Tibial nerve (tissue), 4 donors: ENCODE data around the gene PFKFB3.

Experiments used
- EP300 ChIP-seq, 2 donors: sonication (generic); formaldehyde crosslinking; IDR thresholded peaks; one replicate each; pipeline ENCODE4 v1.6.1; 2017; ENCODE audit warnings: antibody characterized with exemption in 2 of 2, mild to moderate bottlenecking in 1 of 2
- POLR2A ChIP-seq, 2 donors: fragments of 450-650 bp; IDR thresholded peaks; one replicate each; pipeline ENCODE4 v1.6.1; 2017; ENCODE audit warnings: antibody characterized with exemption in 2 of 2, mild to moderate bottlenecking in 2 of 2, moderate library complexity in 2 of 2
- TF ChIP-seq, protein P1 (sequence below), 5 experiments: fragments of 200-600 bp in 3 of 5; fragments of 450-650 bp in 2 of 5; sonication (generic) in 3 of 5; IDR thresholded peaks; one replicate each; pipeline ENCODE4 v1.5.1; 2016 to 2019; ENCODE audit warnings: antibody characterized with exemption in 5 of 5, mild to moderate bottlenecking in 3 of 5, moderate library complexity in 2 of 5

DNA sequence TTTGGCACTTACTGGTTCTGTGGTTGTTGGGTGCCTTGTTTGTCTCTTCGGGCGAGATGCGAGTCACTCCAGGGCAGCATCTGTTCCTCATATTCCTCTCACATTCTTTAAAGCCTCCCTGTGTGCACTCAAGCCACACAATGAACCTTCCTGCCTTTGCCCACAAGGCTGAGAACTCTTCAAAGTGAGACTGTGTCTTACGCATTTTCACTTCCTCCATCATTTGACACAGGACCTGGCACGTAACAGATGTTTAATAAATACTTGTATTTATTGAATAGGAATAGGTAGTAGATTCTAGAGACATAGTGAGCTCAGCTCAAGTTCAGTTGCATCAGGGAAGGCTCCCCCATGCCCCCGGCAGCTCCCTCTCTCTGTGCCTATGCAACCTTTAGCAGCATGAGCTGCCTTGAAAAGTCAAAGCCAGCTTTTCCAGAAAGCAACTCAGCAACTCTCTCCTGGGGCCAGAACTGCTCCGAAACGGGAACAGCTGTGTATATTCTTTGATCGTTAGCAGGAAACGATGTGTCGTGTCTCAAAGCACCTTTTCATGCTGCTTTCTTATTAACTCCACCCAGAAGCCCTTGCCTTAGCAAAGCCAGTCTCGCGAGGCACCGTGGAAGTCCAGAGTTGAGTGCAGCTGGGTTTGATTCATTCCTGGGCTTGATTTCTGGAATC lies 97.5 kb downstream of the PFKFB3 start:
- TF ChIP-seq EP300 (IDR thresholded peaks at IDR 0.05) (no peak), POLR2A (IDR thresholded peaks at IDR 0.05) (no peak)
- TF ChIP-seq, protein P1, sequence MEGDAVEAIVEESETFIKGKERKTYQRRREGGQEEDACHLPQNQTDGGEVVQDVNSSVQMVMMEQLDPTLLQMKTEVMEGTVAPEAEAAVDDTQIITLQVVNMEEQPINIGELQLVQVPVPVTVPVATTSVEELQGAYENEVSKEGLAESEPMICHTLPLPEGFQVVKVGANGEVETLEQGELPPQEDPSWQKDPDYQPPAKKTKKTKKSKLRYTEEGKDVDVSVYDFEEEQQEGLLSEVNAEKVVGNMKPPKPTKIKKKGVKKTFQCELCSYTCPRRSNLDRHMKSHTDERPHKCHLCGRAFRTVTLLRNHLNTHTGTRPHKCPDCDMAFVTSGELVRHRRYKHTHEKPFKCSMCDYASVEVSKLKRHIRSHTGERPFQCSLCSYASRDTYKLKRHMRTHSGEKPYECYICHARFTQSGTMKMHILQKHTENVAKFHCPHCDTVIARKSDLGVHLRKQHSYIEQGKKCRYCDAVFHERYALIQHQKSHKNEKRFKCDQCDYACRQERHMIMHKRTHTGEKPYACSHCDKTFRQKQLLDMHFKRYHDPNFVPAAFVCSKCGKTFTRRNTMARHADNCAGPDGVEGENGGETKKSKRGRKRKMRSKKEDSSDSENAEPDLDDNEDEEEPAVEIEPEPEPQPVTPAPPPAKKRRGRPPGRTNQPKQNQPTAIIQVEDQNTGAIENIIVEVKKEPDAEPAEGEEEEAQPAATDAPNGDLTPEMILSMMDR (IDR thresholded peaks at IDR 0.05) = no peak
